Breast epithelium (tissue), 3 donors: ENCODE results near the gene NFKBIB.

Experiments
- CTCF ChIP-seq, 3 donors: fragments of 450-650 bp; IDR thresholded peaks; one replicate each; pipeline ENCODE4 v1.5.1; 2016 to 2017; ENCODE audit warnings: antibody characterized with exemption in 3 of 3, mild to moderate bottlenecking in 3 of 3, moderate library complexity in 3 of 3
- POLR2A ChIP-seq: fragments of 450-650 bp; IDR thresholded peaks from one replicate; pipeline ENCODE4 v1.6.1; 2016; ENCODE audit warnings: antibody characterized with exemption, mild to moderate bottlenecking, moderate library complexity
- POLR2AphosphoS5 ChIP-seq, 3 donors: sonication (generic); formaldehyde crosslinking; IDR thresholded peaks; one replicate each; pipeline ENCODE4 v1.6.1; 2017; ENCODE audit warnings: antibody characterized with exemption in 3 of 3

GRCh38 chr19:38890686-38891085 is 9.1 kb upstream of the NFKBIB start:
- TF ChIP-seq CTCF (IDR thresholded peaks at IDR 0.05) (no peak), POLR2AphosphoS5 (IDR thresholded peaks at IDR 0.05) (no peak), POLR2A (no peak)
